Stimulated activated CD4-positive, alpha-beta T cell treated with anti-CD3 and anti-CD28 coated beads, Interleukin-1b, Interleukin-23, amount 100 ng/mL, for 4 hours (primary cell): ENCODE measurements around the gene LSM14B.
A peak's percentile ranks its signal among the peaks of the same experiment; 100 is the strongest.
"Not testable (repeated sequence)": the region's sequence is repeated elsewhere in the genome, so short reads cannot be mapped to it uniquely, and the experiment has no call there.

Source experiments
- DNase-seq, 2 donors: peaks; one replicate each; pipeline ENCODE4 v3.0.0-alpha.2; 2020; ENCODE audit warnings: low read depth in 2 of 2

LSM14B gene

GRCh38 chr20:62146019-62146755, 23.9 kb downstream of the LSM14B start:
- DNase-seq: no peak

GRCh38 chr20:62147125-62147524, 24.9 kb downstream of the LSM14B start:
- no peak for DNase-seq

- no peak for DNase-seq
Observed at GRCh38 chr20:62147528-62147927, 25.3 kb downstream of the LSM14B start.

- DNase-seq: not testable (repeated sequence)
Observed at GRCh38 chr20:62148383-62148782, 26.1 kb downstream of the LSM14B start.

- DNase-seq: no peak
Observed at GRCh38 chr20:62148908-62149314, 26.6 kb downstream of the LSM14B start.

GRCh38 chr20:62149532-62150309, 27.4 kb downstream of the LSM14B start:
- no peak for DNase-seq

- DNase-seq: no peak
Observed at GRCh38 chr20:62150310-62150575, 28.0 kb downstream of the LSM14B start.

- no peak for DNase-seq
Observed at GRCh38 chr20:62151225-62151624, 28.9 kb downstream of the LSM14B start.

GRCh38 chr20:62151835-62152364, 29.6 kb downstream of the LSM14B start:
- DNase-seq: no peak

- no peak for DNase-seq
Observed at GRCh38 chr20:62155428-62156253, 33.4 kb downstream of the LSM14B start.

GRCh38 chr20:62156254-62156556, 33.9 kb downstream of the LSM14B start:
- no peak for DNase-seq

GRCh38 chr20:62156592-62157386, 34.5 kb downstream of the LSM14B start:
- peak; percentile 65 to 71 for DNase-seq

- DNase-seq: no peak
Observed at GRCh38 chr20:62157387-62158087, 35.3 kb downstream of the LSM14B start.

GRCh38 chr20:62158088-62158400, 35.8 kb downstream of the LSM14B start:
- no peak for DNase-seq

- DNase-seq: no peak
Observed at GRCh38 chr20:62158541-62158940, 36.3 kb downstream of the LSM14B start.

GRCh38 chr20:62159052-62159451, 36.8 kb downstream of the LSM14B start:
- DNase-seq: no peak

- DNase-seq: peak in 1 of 2 donors; percentile 9
Observed at GRCh38 chr20:62159839-62160238, 37.6 kb downstream of the LSM14B start.

GRCh38 chr20:62160253-62160652, 38.0 kb downstream of the LSM14B start:
- no peak for DNase-seq

GRCh38 chr20:62160876-62161275, 38.6 kb downstream of the LSM14B start:
- no peak for DNase-seq

- DNase-seq: no peak
Observed at GRCh38 chr20:62161347-62161746, 39.1 kb downstream of the LSM14B start.
